A204.1 (cell line): ENCODE measurements around the gene BIRC3.
"Not testable (repeated sequence)": the region's sequence is repeated elsewhere in the genome, so short reads cannot be mapped to it uniquely, and the experiment has no call there.

ENCODE experiments used
- FAIRE-seq: peaks from 2 replicates; lab custom pipeline; 2012; peaks lifted over from hg19 to GRCh38; lab: Jason Lieb, UNC

The BIRC3 gene

GRCh38 chr11:102296757-102297156 is 20.5 kb upstream of the BIRC3 start:
- FAIRE-seq, result not testable (repeated sequence)

GRCh38 chr11:102300837-102301236 is 16.4 kb upstream of the BIRC3 start:
- FAIRE-seq, result not testable (repeated sequence)

- no peak for FAIRE-seq
Observed at GRCh38 chr11:102302241-102302640, 15.0 kb upstream of the BIRC3 start.

- FAIRE-seq, result no peak
Observed at GRCh38 chr11:102304686-102305085, 12.6 kb upstream of the BIRC3 start.

- FAIRE-seq, result no peak
Observed at GRCh38 chr11:102305352-102306047, 11.8 kb upstream of the BIRC3 start.

- FAIRE-seq, result no peak
Observed at GRCh38 chr11:102306048-102306597, 11.2 kb upstream of the BIRC3 start.

GRCh38 chr11:102306817-102307726 is 10.2 kb upstream of the BIRC3 start:
- no peak for FAIRE-seq

GRCh38 chr11:102307727-102308038 is 9.6 kb upstream of the BIRC3 start:
- no peak for FAIRE-seq

GRCh38 chr11:102309621-102310541 is 7.4 kb upstream of the BIRC3 start:
- FAIRE-seq, result no peak

GRCh38 chr11:102312667-102313066 is 4.6 kb upstream of the BIRC3 start:
- peak; percentile 97 for FAIRE-seq

GRCh38 chr11:102313238-102313940 is 3.9 kb upstream of the BIRC3 start:
- FAIRE-seq, result peak; percentile 55

- FAIRE-seq, result no peak
Observed at GRCh38 chr11:102314784-102315183, 2.5 kb upstream of the BIRC3 start.

GRCh38 chr11:102316346-102316904 is 859 bp upstream of the BIRC3 start:
- no peak for FAIRE-seq

- no peak for FAIRE-seq
Observed at GRCh38 chr11:102317768-102318103, 452 bp downstream of the BIRC3 start.

- FAIRE-seq, result no peak
Observed at GRCh38 chr11:102318469-102318868, 1.2 kb downstream of the BIRC3 start.

GRCh38 chr11:102319544-102319943 is 2.3 kb downstream of the BIRC3 start:
- no peak for FAIRE-seq

GRCh38 chr11:102320188-102320587 is 2.9 kb downstream of the BIRC3 start:
- FAIRE-seq, result no peak

- FAIRE-seq, result no peak
Observed at GRCh38 chr11:102320679-102321078, 3.4 kb downstream of the BIRC3 start.

GRCh38 chr11:102322560-102322959 is 5.3 kb downstream of the BIRC3 start:
- no peak for FAIRE-seq

- peak; percentile 58 for FAIRE-seq
Observed at GRCh38 chr11:102323542-102324251, 6.4 kb downstream of the BIRC3 start.

- FAIRE-seq, result no peak
Observed at GRCh38 chr11:102325088-102325487, 7.8 kb downstream of the BIRC3 start.
